GM19467 (cell line): ENCODE measurements around the gene FTCD.
"Not testable (repeated sequence)": the region's sequence is repeated elsewhere in the genome, so short reads cannot be mapped to it uniquely, and the experiment has no call there.

Source experiments
- ATAC-seq: cut with Tn5 transposase; IDR thresholded peaks from one replicate; pipeline ENCODE4 v1.9.1; 2021; ENCODE audit warnings: mild to moderate bottlenecking, moderate library complexity; ENCODE audit not compliant: unreplicated experiment

FTCD gene

GRCh38 chr21:46141767-46142581 is 13.4 kb downstream of the FTCD start:
- no peak for ATAC-seq

DNA sequence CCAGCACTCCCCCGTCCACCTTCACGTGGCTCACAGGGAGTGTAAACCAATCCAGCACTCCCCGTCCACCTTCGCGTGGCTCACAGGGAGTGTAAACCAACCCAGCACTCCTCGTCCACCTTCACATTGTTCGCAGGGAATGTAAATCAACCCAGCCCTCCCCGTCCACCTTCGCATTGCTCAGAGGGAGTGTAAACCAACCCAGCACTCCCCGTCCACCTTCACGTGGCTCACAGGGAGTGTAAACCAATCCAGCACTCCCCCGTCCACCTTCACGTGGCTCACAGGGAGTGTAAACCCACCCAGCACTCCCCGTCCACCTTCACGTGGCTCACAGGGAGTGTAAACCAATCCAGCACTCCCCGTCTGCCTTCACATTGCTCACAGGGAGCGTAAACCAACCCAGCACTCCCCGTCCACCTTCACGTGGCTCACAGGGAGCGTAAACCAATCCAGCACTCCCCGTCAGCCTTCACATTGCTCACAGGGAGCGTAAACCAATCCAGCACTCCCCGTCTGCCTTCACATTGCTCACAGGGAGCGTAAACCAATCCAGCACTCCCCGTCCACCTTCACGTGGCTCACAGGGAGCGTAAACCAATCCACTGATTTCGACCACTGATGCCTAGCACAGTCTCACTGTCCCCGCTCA is 14.9 kb downstream of the FTCD start:
- not testable (repeated sequence) for ATAC-seq

- ATAC-seq, result no peak
Measured at GRCh38 chr21:46139686-46140085, 15.7 kb downstream of the FTCD start.

GRCh38 chr21:46138383-46138970 is 16.9 kb downstream of the FTCD start:
- ATAC-seq, result no peak

DNA sequence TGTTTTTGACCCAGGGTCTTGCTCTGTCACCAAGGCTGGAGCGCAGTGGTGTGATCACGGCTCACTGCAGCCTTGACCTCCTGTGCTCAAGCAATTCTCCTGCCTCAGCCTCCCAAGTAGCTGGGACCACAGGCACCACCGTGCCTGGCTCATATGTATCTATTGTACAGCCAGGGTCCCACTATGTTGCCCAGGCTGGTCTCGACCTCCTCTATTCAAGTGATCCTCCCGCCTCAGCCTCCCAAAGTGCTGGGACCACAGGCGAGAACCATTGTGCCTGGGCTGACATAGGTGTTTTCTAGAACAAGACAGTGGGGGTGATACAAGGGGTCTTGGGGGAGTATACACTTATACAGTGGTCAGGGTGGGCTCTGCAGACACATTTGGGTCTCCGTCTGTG is 17.5 kb downstream of the FTCD start:
- no peak for ATAC-seq

GRCh38 chr21:46136739-46137349 is 18.5 kb downstream of the FTCD start:
- no peak for ATAC-seq

DNA sequence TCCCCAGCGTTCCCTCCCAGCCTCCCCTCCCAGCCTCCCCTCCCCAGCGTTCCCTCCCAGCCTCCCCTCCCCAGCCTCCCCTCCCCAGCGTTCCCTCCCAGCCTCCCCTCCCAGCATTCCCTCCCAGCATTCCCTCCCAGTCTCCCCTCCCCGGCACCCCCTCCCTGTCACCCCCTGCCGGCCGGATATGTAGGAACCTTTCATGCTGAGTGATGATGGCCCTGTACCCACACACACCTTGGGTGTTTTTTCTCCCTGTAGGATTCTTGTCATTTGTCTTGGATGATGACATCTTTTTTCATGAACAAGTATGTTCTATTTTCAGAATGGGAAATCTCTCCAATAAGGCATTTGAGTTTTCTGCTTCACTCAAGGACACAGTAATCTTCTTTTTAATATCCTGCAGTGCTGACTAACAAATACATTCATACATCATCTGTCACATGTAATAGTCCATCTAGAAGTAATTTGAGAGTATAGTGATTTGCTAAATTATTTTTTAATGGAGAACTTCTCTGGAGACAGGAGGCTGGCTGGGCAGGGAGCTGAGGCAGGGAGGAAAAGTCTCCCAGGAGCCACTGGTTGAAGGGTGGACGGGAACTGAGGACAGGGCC is 19.5 kb downstream of the FTCD start:
- ATAC-seq, result no peak

DNA sequence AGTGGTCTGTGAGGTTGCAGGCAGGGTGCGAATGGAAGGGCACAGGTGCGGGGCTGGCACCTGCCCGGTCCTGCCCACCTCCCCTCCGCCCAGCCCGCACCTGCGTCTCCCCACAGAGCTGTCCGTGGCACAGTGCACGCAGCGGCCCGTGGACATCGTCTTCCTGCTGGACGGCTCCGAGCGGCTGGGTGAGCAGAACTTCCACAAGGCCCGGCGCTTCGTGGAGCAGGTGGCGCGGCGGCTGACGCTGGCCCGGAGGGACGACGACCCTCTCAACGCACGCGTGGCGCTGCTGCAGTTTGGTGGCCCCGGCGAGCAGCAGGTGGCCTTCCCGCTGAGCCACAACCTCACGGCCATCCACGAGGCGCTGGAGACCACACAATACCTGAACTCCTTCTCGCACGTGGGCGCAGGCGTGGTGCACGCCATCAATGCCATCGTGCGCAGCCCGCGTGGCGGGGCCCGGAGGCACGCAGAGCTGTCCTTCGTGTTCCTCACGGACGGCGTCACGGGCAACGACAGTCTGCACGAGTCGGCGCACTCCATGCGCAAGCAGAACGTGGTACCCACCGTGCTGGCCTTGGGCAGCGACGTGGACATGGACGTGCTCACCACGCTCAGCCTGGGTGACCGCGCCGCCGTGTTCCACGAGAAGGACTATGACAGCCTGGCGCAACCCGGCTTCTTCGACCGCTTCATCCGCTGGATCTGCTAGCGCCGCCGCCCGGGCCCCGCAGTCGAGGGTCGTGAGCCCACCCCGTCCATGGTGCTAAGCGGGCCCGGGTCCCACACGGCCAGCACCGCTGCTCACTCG is 23.3 kb downstream of the FTCD start:
- no peak for ATAC-seq

GRCh38 chr21:46131588-46131837 is 23.9 kb downstream of the FTCD start:
- no peak for ATAC-seq

- no peak for ATAC-seq
Measured at GRCh38 chr21:46130831-46131587, 24.4 kb downstream of the FTCD start.

DNA sequence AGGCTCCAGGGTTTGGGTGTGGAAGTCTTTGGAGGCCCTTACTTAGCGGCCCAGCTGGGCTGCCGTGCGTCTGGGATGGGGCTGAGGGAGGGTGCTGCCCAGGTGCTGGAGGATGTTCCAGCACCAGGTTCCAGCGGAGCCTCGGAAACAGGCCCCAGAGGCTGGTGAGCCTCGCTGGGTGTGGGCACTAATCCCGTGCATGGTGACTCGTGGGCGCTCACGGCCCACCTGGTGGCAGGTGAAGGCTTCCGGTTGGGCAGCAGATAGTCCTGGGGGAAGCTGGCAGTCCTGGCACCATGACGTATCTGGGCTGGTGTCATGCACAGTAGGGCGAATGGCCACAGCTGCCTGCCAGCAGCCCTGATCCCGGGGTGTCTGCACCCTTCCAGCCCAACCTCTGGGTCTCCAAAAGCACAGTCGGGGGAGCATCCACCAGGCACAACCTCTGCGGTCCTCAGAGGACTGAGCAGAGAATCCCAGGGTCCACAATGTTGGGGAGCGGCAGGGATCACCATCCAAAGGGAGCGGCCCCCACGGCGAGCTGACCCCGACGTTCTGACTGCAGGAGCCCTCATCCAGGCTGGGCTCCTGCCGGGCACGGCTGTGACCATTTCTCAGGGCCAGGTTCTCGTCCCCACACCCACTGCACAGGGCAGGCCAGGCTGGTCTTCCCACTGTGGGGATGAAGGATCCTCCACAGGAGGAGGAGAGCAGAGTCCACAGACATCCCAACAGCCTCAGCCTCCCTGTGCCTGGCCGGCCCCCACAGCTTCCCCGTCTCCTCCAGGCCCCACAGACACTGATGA is 25.3 kb downstream of the FTCD start:
- ATAC-seq, result no peak

DNA sequence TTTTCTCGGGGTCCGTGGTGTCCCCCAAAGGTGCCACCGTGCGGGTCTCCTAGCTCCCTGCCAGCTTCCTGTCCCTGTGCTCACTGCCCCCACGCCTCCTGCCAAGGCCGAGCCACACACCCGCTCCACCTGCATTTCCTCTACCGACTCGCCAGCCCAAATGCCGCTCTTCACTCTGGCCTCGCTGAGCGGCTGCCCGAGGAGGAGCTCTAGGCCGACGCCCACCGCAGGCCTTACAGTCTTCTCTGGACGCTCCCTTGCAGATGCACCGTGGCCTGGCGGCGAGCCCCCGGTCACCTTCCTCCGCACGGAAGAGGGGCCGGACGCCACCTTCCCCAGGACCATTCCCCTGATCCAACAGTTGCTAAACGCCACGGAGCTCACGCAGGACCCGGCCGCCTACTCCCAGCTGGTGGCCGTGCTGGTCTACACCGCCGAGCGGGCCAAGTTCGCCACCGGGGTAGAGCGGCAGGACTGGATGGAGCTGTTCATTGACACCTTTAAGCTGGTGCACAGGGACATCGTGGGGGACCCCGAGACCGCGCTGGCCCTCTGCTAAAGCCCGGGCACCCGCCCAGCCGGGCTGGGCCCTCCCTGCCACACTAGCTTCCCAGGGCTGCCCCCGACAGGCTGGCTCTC is 26.3 kb downstream of the FTCD start:
- ATAC-seq, result no peak

DNA sequence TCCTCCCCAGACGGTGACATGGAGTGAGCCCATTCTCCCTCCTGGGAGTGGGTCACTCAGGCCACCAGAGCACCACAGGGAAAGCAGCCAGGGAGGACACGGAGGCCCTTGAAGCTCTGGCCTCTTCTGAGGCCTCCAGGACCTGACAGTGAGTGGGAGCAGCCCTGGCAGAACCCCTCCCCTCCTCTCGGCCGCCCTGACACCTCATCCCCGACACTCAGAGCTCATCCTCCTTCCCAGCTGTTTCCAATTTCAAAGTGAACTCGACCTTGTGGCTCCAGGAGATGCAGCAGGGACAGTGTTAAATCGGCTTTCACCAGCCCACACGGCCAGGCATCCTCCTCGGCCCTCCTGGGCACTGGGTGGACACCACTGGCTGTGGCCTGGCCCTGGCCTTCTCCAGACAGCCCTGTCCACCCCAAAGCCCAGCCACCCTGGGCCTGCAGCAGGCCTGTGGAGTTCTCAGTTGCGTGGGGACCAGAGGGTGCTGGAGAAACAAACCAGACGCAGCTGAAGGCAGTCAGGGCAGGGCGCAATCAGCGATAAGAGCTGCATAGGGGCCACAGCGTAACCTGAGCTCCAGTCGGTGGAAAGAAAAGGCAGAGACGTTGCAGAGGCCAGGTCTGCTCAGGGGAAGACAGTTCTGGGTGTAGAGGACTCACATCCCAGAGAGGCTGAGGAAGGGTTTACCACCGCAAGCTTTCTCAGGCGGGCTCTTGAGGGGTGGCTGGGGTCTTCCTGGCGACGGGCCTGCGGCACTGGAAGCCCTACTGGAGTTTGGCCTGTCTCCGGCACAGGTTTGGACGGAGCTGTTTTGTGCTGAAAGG is 27.1 kb downstream of the FTCD start:
- ATAC-seq, result no peak

GRCh38 chr21:46127239-46128105 is 27.9 kb downstream of the FTCD start:
- ATAC-seq, result no peak

DNA sequence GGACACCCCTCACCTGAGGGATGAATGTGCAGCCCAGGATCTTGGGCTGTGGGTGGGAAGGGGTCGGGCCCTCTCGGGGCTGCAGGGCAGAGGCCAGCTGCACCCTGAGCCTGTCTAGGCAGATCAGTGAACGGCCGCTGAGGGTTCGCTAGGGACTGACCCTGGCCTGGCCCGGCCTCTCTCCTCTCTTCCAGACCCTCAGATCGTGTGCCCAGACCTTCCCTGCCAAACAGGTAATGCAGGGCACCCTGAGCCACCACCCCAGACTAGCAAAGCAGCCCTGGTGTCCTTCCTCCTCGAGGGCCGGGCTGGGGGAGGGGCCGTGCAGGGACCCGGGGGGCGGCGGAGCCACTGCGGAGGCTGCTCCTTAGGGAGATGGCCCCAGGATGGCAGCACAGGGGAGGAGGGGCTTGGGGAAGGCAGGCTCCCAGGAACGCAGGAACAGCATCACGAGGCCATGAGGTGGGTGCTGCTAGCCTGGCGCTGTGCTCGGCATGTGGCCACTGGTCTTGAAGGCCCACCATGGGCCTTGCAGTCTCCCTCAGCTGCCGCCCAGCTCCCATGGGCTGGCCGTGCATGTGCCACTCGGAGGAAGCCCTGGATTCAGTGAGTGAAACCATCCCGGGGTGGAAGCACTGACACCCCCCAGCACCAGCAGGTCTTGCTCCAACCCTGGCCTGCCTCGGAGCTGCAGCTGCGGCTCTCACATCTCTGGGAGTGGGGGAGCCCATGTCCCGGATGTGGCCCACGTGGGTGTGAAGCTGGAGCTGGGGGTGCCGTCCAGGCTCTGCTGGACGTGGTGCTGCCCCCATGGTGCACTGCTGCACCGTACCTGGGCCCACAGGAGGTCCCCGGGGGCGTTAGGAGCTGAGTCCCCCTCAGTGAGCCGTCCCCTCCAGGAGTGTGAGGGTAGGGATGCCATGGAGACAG is 28.8 kb downstream of the FTCD start:
- ATAC-seq, result no peak

GRCh38 chr21:46125846-46126301 is 29.5 kb downstream of the FTCD start:
- ATAC-seq, result no peak
